OCI-LY7 (cell line): ENCODE data around the gene MGMT. TPM values are rescaled to one million over a fixed set of nuclear protein-coding genes. Genes with fewer than 3 reads are reported as not detected.

ENCODE experiments used
- BruUV-seq: library from RNA; stranded (reverse); fragments of 400-500 nt; replicated peaks from 2 replicates; lab custom pipeline; 2021; lab: Mats Ljungman, UMichigan
- CTCF ChIA-PET: fragments of 300-600 bp; sonication (Branson Sonifier 250); formaldehyde crosslinking; loops from one replicate; lab custom pipeline; 2022; ENCODE audit warnings: antibody characterized with exemption; ENCODE audit not compliant: unreplicated experiment; lab: Charles Lee
- POLR2A ChIA-PET: fragments of 300-600 bp; sonication (Branson Sonifier 250); formaldehyde crosslinking; loops from one replicate; lab custom pipeline; 2022; ENCODE audit warnings: antibody characterized with exemption; lab: Charles Lee
- DNase-seq: peaks from one replicate; pipeline ENCODE4 v3.0.0-alpha.2; 2015; ENCODE audit warnings: low spot score
- H2AFZ ChIP-seq: fragments of 200-600 bp; sonication (generic), shearing (Covaris generic); 2 replicates; pipeline ENCODE4 v1.6.1; 2014; ENCODE audit warnings: mild to moderate bottlenecking, antibody characterized with exemption, low read length, moderate library complexity
- H3K27ac ChIP-seq: fragments of 200-600 bp; sonication (generic); 2 replicates; pipeline ENCODE4 v1.5.1; 2014; ENCODE audit warnings: mixed run types, low read depth, mild to moderate bottlenecking, moderate library complexity, low read length, inconsistent platforms; ENCODE audit not compliant: poor library complexity, severe bottlenecking
- H3K36me3 ChIP-seq: fragments of 200-600 bp; sonication (generic); 2 replicates; pipeline ENCODE4 v1.6.1; 2014; ENCODE audit warnings: mild to moderate bottlenecking, antibody characterized with exemption, low read length, moderate library complexity, mixed read lengths; ENCODE audit not compliant: insufficient read depth
- H3K4me1 ChIP-seq: fragments of 200-600 bp; sonication (generic); 2 replicates; pipeline ENCODE4 v1.5.1; 2014; ENCODE audit warnings: mild to moderate bottlenecking, low read length; ENCODE audit not compliant: insufficient read depth, poor library complexity, severe bottlenecking
- H3K4me2 ChIP-seq: fragments of 200-600 bp; sonication (generic); 2 replicates; pipeline ENCODE4 v1.6.1; 2014; ENCODE audit warnings: mild to moderate bottlenecking, low read length
- H3K4me3 ChIP-seq: fragments of 200-600 bp; sonication (generic); 2 replicates; pipeline ENCODE4 v1.5.1; 2014; ENCODE audit warnings: mild to moderate bottlenecking, low read depth, low read length; ENCODE audit not compliant: poor library complexity, severe bottlenecking
- H3K79me2 ChIP-seq: fragments of 200-600 bp; sonication (generic); 2 replicates; pipeline ENCODE4 v1.6.1; 2016; ENCODE audit warnings: low read depth, mild to moderate bottlenecking, low read length, moderate library complexity, mixed read lengths; ENCODE audit not compliant: insufficient read depth
- H3K9me2 ChIP-seq: fragments of 200-600 bp; sonication (generic); 2 replicates; pipeline ENCODE4 v1.6.1; 2016; ENCODE audit warnings: mild to moderate bottlenecking, low read length, mixed read lengths; ENCODE audit not compliant: insufficient read depth
- H3K9me3 ChIP-seq: fragments of 200-600 bp; sonication (generic); 2 replicates; pipeline ENCODE4 v1.6.1; 2014; ENCODE audit warnings: mild to moderate bottlenecking, mixed run types, low read length, mixed read lengths
- H4K20me1 ChIP-seq: fragments of 200-600 bp; sonication (generic); 2 replicates; pipeline ENCODE4 v1.6.1; 2014; ENCODE audit warnings: mild to moderate bottlenecking, antibody characterized with exemption, low read length, moderate library complexity, mixed read lengths; ENCODE audit not compliant: insufficient read depth
- CTCF ChIP-seq: fragments of 200-600 bp; sonication (generic); conservative IDR thresholded peaks from 2 replicates; pipeline ENCODE4 v1.5.1; 2014; ENCODE audit warnings: mild to moderate bottlenecking, antibody characterized with exemption, low read length, moderate library complexity, mixed read lengths
- EZH2phosphoT487 ChIP-seq: fragments of 200-600 bp; sonication (generic); IDR thresholded peaks from 2 replicates; pipeline ENCODE4 v1.6.1; 2018; ENCODE audit warnings: low read depth, borderline replicate concordance, mild to moderate bottlenecking, mixed run types, antibody characterized with exemption, low read length, moderate library complexity, mixed read lengths
- intact Hi-C: fragments of 100-400 bp; cut with micrococcal nuclease; formaldehyde crosslinking; loops from one replicate; pipeline ENCODE4 v1.10.0; 2022; ENCODE audit not compliant: unreplicated experiment
- total RNA-seq, 2 experiments: library from RNA; depleted of rRNA in 1 of 2; stranded (reverse); fragments of >200 nt in 1 of 2; shearing (Covaris generic) in 1 of 2; gene quantifications; 2 replicates each; pipeline ENCODE4 v1.2.3, GENCODE V29; 2014 to 2022

Gene MGMT
- total RNA-seq, 2 experiments from 2014 or later, result 19.7 to 25.0 TPM

DNA sequence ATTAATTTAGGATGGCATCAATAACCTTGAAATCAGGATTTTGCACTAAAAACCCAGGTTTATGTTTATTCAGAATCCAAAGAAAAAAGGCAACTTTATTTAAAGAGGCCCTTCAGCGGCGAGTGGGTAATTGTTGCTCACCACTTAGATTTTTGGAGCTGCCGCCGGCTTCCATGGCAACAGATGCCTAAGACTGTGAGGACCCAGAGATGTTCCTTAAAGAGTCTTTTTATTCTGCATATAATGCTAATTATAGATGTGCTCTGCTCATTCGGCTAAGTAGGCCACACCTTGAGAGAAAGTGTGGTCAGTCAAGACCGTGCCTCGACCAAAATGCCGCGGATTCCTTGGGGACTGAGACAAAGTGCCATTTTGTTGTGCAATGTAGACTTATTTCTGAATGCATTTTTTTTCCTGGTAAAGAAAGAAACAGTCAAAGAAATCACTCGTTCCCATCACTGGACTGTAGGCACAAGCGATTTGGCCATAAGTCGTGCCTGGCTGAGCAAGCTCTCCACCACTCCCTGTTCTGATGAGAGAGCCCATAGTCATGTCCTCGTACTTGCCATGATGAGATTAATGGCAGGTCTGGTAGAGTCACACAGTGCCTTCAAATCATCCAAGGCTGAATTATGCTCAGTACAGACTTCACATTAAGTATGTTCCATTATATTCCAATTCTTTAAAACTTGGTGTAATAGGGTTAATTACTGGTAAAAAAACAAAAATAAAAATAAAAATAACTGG is 21.4 kb upstream of the MGMT start:
- DNase-seq, result no peak
- ChIA-PET CTCF (no interaction called here), POLR2A (no interaction called here)
- H3K4me1 ChIP-seq, result no peaks in the 10 kb centered on the region
- no peaks in the 10 kb centered on the region for H4K20me1 ChIP-seq
- H3K36me3 ChIP-seq, result no peaks in the 10 kb centered on the region
- no peaks in the 10 kb centered on the region for H3K9me3 ChIP-seq
- H3K27ac ChIP-seq, result no peak overlapping the region
- no peaks in the 10 kb centered on the region for H3K79me2 ChIP-seq
- BruUV-seq, result no TSS peak
- H3K4me2 ChIP-seq, result no peak overlapping the region
- H3K9me2 ChIP-seq, result no peaks in the 10 kb centered on the region
- intact Hi-C loops, result no loop called here
- no peak overlapping the region for H3K4me3 ChIP-seq
- no peak for TF ChIP-seq EZH2phosphoT487
- no peak for TF ChIP-seq CTCF
- no peak overlapping the region for H2AFZ ChIP-seq

DNA sequence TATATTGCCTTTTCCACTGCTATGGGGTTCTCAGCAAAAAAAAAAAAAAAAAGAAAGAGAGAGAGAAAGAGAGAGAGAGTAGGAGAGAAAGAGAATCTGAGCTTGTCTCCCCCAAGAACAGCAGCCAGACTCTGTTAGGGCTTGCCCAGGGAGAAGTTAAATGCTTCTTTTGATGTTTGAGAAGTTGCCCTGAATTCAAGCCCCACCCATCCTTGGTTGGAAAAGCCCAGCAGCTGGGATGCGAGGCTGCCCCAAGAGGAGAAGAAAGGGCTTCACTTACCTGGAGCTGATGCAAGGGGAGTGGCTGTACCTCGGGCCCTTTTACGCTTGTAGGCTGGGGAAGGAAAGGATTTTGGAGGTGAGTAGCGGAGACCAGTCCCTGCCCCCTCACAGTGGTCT is 20.9 kb upstream of the MGMT start:
- H3K9me2 ChIP-seq, result no peaks in the 10 kb centered on the region
- H3K4me1 ChIP-seq, result no peaks in the 10 kb centered on the region
- no peaks in the 10 kb centered on the region for H3K9me3 ChIP-seq
- H3K4me2 ChIP-seq, result no peak overlapping the region
- H2AFZ ChIP-seq, result no peak overlapping the region
- no peaks in the 10 kb centered on the region for H3K36me3 ChIP-seq
- H4K20me1 ChIP-seq, result no peaks in the 10 kb centered on the region
- no TSS peak for BruUV-seq
- no peaks in the 10 kb centered on the region for H3K79me2 ChIP-seq
- DNase-seq, result no peak
- CTCF ChIA-PET, result no interaction called here
- POLR2A ChIA-PET, result interaction anchor here (0.6 kb wide), 1 partner anchor 557 kb away, joined by 4 read pairs; no protein-coding TSS in a partner anchor
- intact Hi-C loops, result no loop called here
- TF ChIP-seq EZH2phosphoT487, result no peak
- TF ChIP-seq CTCF, result no peak
- H3K4me3 ChIP-seq, result no peak overlapping the region
- H3K27ac ChIP-seq, result no peak overlapping the region

- BruUV-seq, result no TSS peak
- no peaks in the 10 kb centered on the region for H3K79me2 ChIP-seq
- POLR2A ChIA-PET, result no interaction called here
- CTCF ChIA-PET, result no interaction called here
- no peaks in the 10 kb centered on the region for H3K4me1 ChIP-seq
- intact Hi-C loops, result no loop called here
- H4K20me1 ChIP-seq, result no peaks in the 10 kb centered on the region
- no peaks in the 10 kb centered on the region for H3K9me3 ChIP-seq
- DNase-seq, result no peak
- H3K4me3 ChIP-seq, result no peak overlapping the region
- no peak overlapping the region for H3K27ac ChIP-seq
- TF ChIP-seq CTCF (no peak), EZH2phosphoT487 (no peak)
- H2AFZ ChIP-seq, result no peak overlapping the region
- no peaks in the 10 kb centered on the region for H3K36me3 ChIP-seq
- no peaks in the 10 kb centered on the region for H3K9me2 ChIP-seq
- no peak overlapping the region for H3K4me2 ChIP-seq
Observed at GRCh38 chr10:129447486-129447885, 19.6 kb upstream of the MGMT start.
